Activated CD4-positive, alpha-beta T cell treated with anti-CD3 and anti-CD28 coated beads, Interleukin-2, amount 10 ng/mL, durations not matched to agents 24 days and 14 days (primary cell): ENCODE results near the gene SHPK. TPM values are rescaled to one million over a fixed set of nuclear protein-coding genes. Genes with fewer than 3 reads are reported as not detected.

Experiments used
- DNase-seq: peaks from one replicate; pipeline ENCODE4 v3.0.0; 2022
- H3K27ac Mint-ChIP-seq: one replicate; pipeline ENCODE4 v1.8.0; 2022; ENCODE audit warnings: mild to moderate bottlenecking, mixed read lengths
- H3K27me3 Mint-ChIP-seq: one replicate; pipeline ENCODE4 v1.8.0; 2022; ENCODE audit warnings: mixed read lengths
- H3K36me3 Mint-ChIP-seq: one replicate; pipeline ENCODE4 v1.8.0; 2022; ENCODE audit warnings: low read depth, mild to moderate bottlenecking, mixed read lengths
- H3K4me1 Mint-ChIP-seq: one replicate; pipeline ENCODE4 v1.8.0; 2021; ENCODE audit warnings: mixed read lengths
- H3K4me3 Mint-ChIP-seq: one replicate; pipeline ENCODE4 v1.8.0; 2022; ENCODE audit warnings: mild to moderate bottlenecking, moderate library complexity, mixed read lengths
- H3K9me3 Mint-ChIP-seq: one replicate; pipeline ENCODE4 v1.8.0; 2021; ENCODE audit warnings: mixed read lengths
- intact Hi-C: fragments of 100-400 bp; cut with micrococcal nuclease; formaldehyde crosslinking; loops from one replicate; pipeline ENCODE4 v1.15.1; 2023
- total RNA-seq: library from RNA; stranded (reverse); gene quantifications from 2 replicates; pipeline ENCODE4 v1.2.3, GENCODE V29; 2022

The SHPK gene
- 20.6 and 21.2 TPM in 2 replicates for total RNA-seq

DNA sequence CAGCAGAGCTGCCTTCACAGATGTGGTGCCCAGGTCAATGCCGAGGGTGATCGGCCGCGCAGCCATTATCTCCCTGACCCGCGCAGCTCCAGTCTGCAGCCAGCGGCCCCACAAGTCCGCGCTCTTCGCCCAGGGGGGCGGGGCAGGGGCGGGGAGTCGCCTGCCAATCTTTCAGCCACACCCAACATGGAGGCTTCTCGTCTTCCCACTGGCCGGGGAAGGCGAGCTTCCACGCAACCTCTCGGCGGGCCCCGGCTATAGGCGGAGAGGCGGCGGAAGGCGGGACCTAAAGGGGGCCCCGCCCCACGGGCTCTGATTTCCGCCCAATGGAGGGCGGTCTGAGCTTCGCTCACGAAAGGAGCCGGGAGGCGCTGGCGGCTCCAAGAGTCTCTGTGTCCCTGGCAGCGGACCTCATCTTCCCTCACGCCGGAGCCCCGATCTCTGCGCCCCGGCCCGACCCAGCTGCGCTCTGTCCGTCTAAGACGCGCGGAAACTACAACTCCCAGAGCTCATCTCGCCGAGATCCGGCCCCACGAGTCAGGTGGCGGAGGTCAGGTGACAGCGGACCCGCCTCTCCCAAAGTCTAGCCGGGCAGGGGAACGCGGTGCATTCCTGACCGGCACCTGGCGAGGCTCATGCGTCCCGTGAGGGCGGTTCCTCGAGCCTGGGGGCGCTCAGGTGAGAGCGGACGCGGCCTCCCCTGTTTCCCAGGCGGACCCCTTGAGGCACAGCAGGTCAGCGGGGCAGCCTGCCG, at the start of gene SHPK, which contains the start of gene CTNS:
Gene SHPK (minus strand): TSS at position 97 of the 754 bp plus-strand sequence. CDS start 31 bp downstream, at position 66.
Gene CTNS (plus strand): TSS at position 607 of the 754 bp plus-strand sequence. CDS start 3,447 bp downstream, outside the sequence.
- intact Hi-C loops: loop anchor here (1.0 to 10.0 kb wide), 3 partner anchors 32 to 592 kb away; partner anchors contain the start of genes EMC6 and TAX1BP3
- Mint-ChIP-seq H3K27ac (peak within 1 kb of the TSS; percentile 99), H3K27me3 (no peaks in the 10 kb centered on the region), H3K4me3 (peak within 1 kb of the TSS; percentile 98), H3K9me3 (no peaks in the 10 kb centered on the region), H3K36me3 (peaks cover 33% of the 10 kb centered on the region), H3K4me1 (peaks cover 43% of the 10 kb centered on the region)
- DNase-seq: peak; percentile 99

DNA sequence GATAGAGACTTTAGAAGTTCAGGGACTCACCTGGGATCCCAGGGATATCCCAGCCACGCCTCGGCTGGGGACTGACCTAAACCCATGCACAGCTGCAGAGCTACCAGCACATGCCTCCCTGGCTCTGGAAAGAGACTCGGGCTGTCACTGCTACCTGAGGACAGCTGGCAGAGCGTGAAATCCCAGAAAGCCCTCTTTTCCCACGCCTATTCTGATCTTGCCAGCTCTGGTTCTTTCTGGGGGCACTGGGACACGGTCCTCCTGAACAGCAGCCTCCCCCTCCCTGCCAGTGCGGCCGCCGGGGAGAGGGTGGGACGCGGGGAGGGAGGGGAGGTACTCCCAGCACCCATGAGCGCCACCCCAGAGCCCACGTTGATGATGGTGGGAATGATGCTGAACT, 49.1 kb upstream of the SHPK start:
- intact Hi-C loops: no loop called here
- H3K27ac Mint-ChIP-seq: no peak overlapping the region
- no peak overlapping the region for H3K4me3 Mint-ChIP-seq
- no peaks in the 10 kb centered on the region for H3K9me3 Mint-ChIP-seq
- H3K36me3 Mint-ChIP-seq: peaks cover 36% of the 10 kb centered on the region
- no peak for DNase-seq
- no peaks in the 10 kb centered on the region for H3K27me3 Mint-ChIP-seq
- H3K4me1 Mint-ChIP-seq: peaks cover 16% of the 10 kb centered on the region

- Mint-ChIP-seq H3K27ac (peak overlapping the region; percentile 26), H3K27me3 (no peaks in the 10 kb centered on the region), H3K9me3 (no peaks in the 10 kb centered on the region), H3K4me1 (peaks cover 22% of the 10 kb centered on the region), H3K36me3 (peaks cover 35% of the 10 kb centered on the region), H3K4me3 (no peak overlapping the region)
- intact Hi-C loops: loop anchor here (1.0 to 5.0 kb wide), 2 partner anchors 40 to 144 kb away; partner anchors contain the start of gene HASPIN
- peak; percentile 88 for DNase-seq
Measured at GRCh38 chr17:3683054-3683511, 47.0 kb upstream of the SHPK start.

DNA sequence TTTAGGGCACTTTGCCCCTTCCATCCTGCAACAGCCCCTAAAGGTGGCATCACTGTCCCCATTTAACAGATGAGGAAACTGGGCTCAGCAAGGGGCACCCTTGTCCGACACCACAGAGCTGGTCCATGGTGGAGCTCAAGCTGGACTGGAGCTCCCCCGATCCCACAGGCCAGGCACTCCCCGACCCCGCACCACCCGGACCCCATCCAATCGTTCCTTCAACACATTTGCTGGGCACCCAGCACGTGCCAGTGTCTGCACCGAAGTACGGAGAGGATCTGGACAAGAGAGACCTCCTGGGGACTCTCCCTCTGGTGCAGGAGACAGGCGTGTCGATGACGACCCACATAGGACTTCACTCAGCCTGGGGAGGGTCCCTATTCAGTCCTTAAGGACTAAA, 46.0 kb upstream of the SHPK start:
- intact Hi-C loops: loop anchor here (5.0 kb wide), 1 partner anchor 145 kb away; no protein-coding TSS in a partner anchor
- H3K27me3 Mint-ChIP-seq: no peaks in the 10 kb centered on the region
- peaks cover 22% of the 10 kb centered on the region for H3K4me1 Mint-ChIP-seq
- no peak for DNase-seq
- H3K4me3 Mint-ChIP-seq: no peak overlapping the region
- peak overlapping the region; percentile 10 for H3K27ac Mint-ChIP-seq
- peaks cover 41% of the 10 kb centered on the region for H3K36me3 Mint-ChIP-seq
- H3K9me3 Mint-ChIP-seq: no peaks in the 10 kb centered on the region

DNA sequence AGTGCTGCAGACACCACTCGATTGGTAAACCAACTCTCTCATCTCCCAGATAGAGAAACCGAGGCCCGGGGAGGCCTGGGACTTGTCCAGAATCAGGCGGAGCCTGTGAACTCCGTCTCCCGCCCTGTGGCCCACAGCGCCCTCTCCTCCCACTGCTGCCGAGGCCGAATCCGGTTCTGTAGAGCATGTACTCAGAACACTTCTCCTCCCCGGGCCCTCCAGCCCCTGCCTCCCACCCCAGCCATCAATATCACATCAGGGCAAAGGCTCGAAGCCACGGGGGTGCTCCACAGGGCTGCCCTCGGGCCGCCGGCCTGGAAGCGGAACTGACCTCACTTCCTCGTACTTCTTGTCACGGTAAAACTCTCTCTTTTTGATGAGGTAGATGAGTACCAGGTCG, 45.5 kb upstream of the SHPK start:
- Mint-ChIP-seq H3K36me3 (peaks cover 41% of the 10 kb centered on the region), H3K27ac (peak overlapping the region; percentile 10)

GRCh38 chr17:3681057-3681456, 45.0 kb upstream of the SHPK start:
- no peaks in the 10 kb centered on the region for H3K27me3 Mint-ChIP-seq
- H3K27ac Mint-ChIP-seq: no peak overlapping the region
- intact Hi-C loops: loop anchor here (5.0 kb wide), 1 partner anchor 146 kb away; no protein-coding TSS in a partner anchor
- DNase-seq: no peak
- no peaks in the 10 kb centered on the region for H3K9me3 Mint-ChIP-seq
- H3K4me3 Mint-ChIP-seq: no peak overlapping the region
- peaks cover 22% of the 10 kb centered on the region for H3K4me1 Mint-ChIP-seq
- peaks cover 45% of the 10 kb centered on the region for H3K36me3 Mint-ChIP-seq

More for the DNA sequence above, 45.5 kb upstream of the SHPK start:
- intact Hi-C loops: loop anchor here (5.0 kb wide), 1 partner anchor 146 kb away; no protein-coding TSS in a partner anchor
- Mint-ChIP-seq H3K27me3 (no peaks in the 10 kb centered on the region), H3K4me3 (no peak overlapping the region), H3K4me1 (peaks cover 22% of the 10 kb centered on the region), H3K9me3 (no peaks in the 10 kb centered on the region)
- DNase-seq: no peak

DNA sequence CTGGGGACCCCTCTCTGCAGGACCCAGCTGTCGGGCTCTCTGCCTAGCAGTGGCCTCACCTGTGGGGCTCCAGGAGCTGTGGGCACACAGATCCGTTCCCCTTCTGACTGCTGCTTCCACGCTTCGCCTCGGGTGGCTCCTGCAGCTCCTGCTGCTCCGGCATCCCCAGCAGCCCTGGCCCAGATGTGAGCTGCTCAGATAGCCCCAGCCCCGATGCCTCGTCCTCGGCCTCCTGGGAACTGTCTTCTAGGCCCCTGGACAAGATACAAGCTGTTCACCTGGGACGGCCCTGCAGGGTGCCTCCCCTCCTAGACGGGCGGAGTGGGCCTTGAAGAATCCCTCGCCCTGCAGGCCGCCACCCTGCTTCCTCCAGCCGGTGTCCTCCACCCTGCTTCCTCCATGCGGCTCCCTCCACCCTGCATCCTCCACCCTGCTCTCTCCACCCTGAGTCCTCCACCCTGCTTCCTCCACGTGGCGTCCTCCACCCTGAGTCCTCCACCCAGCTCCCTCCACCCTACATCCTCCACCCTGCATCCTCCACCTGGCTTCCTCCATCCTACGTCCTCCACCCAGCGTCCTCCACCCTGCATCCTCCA, 43.6 kb upstream of the SHPK start:
- H3K36me3 Mint-ChIP-seq: peaks cover 45% of the 10 kb centered on the region
- intact Hi-C loops: loop anchor here (5.0 kb wide), 1 partner anchor 148 kb away; no protein-coding TSS in a partner anchor
- DNase-seq: no peak
- H3K4me1 Mint-ChIP-seq: peaks cover 22% of the 10 kb centered on the region
- no peaks in the 10 kb centered on the region for H3K9me3 Mint-ChIP-seq
- H3K27ac Mint-ChIP-seq: peak overlapping the region; percentile 68
- no peak overlapping the region for H3K4me3 Mint-ChIP-seq
- H3K27me3 Mint-ChIP-seq: no peaks in the 10 kb centered on the region

DNA sequence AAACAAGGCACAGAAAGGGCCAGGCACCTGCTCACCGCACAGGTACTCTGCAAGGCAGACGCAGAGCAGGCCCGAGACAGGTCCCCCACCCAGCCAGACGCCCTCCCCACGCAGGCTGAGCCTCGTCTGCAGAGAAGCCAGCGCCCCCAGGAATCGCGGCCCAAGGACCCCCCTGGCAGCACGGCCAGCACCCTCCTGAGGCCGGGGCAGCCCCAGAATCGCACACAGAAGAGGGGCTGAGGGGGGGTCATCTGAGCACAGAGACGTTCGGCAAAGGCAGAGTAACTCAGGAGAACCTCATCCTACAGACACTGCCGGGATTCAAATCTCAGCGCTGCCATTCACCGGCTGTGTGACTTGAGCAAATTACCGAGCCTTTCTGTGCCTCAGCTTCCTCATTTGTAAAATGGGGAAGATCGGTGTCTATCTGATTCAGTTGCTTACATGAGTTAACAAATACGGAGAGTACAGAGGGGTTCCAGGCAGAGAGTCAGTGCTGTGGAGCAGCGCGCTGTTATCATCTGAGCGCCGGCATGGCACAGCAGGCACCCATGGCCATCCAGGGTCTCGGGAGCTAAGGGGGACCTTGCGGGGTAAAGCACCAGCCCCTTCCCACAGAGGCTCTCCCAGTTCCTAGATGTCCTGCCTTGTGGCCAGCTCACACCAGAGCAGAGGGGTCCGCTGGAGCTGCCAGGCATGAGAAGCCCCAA, 42.9 kb upstream of the SHPK start:
- peaks cover 45% of the 10 kb centered on the region for H3K36me3 Mint-ChIP-seq

DNA sequence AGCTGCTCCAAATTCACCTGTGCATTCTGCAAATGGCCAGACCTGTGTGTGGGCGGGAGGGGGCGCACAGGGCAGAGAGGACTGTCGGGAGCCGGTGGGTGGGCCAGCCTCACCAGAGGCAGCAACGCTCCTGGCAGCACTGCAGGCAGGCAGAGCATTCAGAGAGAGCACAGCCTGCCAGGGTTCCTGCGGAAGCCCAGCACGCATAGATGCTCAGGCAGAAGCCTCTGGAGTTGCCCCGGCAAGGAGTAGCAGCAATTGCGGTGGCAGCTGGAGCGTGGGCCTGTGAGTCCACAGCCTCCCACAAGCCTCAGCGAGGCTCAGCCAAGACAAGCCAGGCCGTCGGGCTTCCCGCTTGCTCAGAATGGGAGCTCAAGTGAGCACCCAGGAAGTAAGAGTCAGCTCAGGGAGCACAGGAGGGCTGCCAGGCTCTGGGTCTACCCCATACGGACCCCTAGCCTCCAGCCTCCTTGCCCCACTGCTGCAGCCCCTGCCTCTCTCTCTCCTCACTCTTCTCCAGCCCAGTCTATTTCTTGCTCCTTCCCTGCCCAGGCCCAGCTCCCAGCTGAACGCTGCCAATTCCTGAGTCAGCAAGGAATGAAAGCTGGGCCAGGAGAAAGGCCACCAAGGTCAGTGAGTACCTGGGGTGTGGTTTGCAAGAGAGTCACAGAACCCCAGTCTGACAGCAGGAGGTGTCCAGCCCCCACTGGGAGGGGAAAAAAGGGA, 42.2 kb upstream of the SHPK start:
- no peaks in the 10 kb centered on the region for H3K9me3 Mint-ChIP-seq
- H3K27me3 Mint-ChIP-seq: no peaks in the 10 kb centered on the region
- no peak overlapping the region for H3K4me3 Mint-ChIP-seq
- no peak overlapping the region for H3K27ac Mint-ChIP-seq
- peaks cover 46% of the 10 kb centered on the region for H3K36me3 Mint-ChIP-seq
- DNase-seq: no peak
- peaks cover 19% of the 10 kb centered on the region for H3K4me1 Mint-ChIP-seq
- intact Hi-C loops: no loop called here

More for the DNA sequence above, 42.9 kb upstream of the SHPK start:
- Mint-ChIP-seq H3K4me3 (no peak overlapping the region), H3K9me3 (no peaks in the 10 kb centered on the region), H3K27me3 (no peaks in the 10 kb centered on the region), H3K27ac (no peak overlapping the region), H3K4me1 (peaks cover 22% of the 10 kb centered on the region)
- intact Hi-C loops: no loop called here
- no peak for DNase-seq

GRCh38 chr17:3675886-3676285, 39.8 kb upstream of the SHPK start:
- no peak overlapping the region for H3K4me3 Mint-ChIP-seq
- H3K36me3 Mint-ChIP-seq: peaks cover 38% of the 10 kb centered on the region
- peaks cover 11% of the 10 kb centered on the region for H3K4me1 Mint-ChIP-seq
- no peaks in the 10 kb centered on the region for H3K9me3 Mint-ChIP-seq
- intact Hi-C loops: no loop called here
- no peaks in the 10 kb centered on the region for H3K27me3 Mint-ChIP-seq
- DNase-seq: no peak
- no peak overlapping the region for H3K27ac Mint-ChIP-seq

- Mint-ChIP-seq H3K4me3 (no peak overlapping the region), H3K4me1 (peaks cover 19% of the 10 kb centered on the region), H3K27ac (no peak overlapping the region), H3K27me3 (no peaks in the 10 kb centered on the region), H3K36me3 (peaks cover 36% of the 10 kb centered on the region), H3K9me3 (no peaks in the 10 kb centered on the region)
- DNase-seq: no peak
- intact Hi-C loops: no loop called here
Measured at GRCh38 chr17:3672571-3672970, 36.5 kb upstream of the SHPK start.

GRCh38 chr17:3669548-3669947, 33.5 kb upstream of the SHPK start:
- H3K27me3 Mint-ChIP-seq: no peaks in the 10 kb centered on the region
- H3K27ac Mint-ChIP-seq: peak overlapping the region; percentile 93
- peaks cover 25% of the 10 kb centered on the region for H3K4me1 Mint-ChIP-seq
- no peak for DNase-seq
- peaks cover 23% of the 10 kb centered on the region for H3K36me3 Mint-ChIP-seq
- intact Hi-C loops: no loop called here
- H3K9me3 Mint-ChIP-seq: no peaks in the 10 kb centered on the region
- peak overlapping the region; percentile 92 for H3K4me3 Mint-ChIP-seq

DNA sequence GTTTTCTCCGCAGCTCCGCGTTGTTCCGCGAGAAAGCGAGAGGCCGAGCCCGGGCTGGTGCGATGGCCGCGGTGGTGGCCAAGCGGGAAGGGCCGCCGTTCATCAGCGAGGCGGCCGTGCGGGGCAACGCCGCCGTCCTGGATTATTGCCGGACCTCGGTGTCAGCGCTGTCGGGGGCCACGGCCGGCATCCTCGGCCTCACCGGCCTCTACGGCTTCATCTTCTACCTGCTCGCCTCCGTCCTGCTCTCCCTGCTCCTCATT, 33.0 kb upstream of the SHPK start:
- Mint-ChIP-seq H3K4me3 (peak overlapping the region; percentile 92), H3K27me3 (no peaks in the 10 kb centered on the region), H3K27ac (peak overlapping the region; percentile 93), H3K4me1 (peaks cover 25% of the 10 kb centered on the region), H3K36me3 (peaks cover 22% of the 10 kb centered on the region), H3K9me3 (no peaks in the 10 kb centered on the region)
- intact Hi-C loops: no loop called here
- no peak for DNase-seq
